NB4 (cell line): ENCODE data around the gene HSD17B12.
A peak's percentile ranks its signal among the peaks of the same experiment; 100 is the strongest.

Experiments used
- CTCF ChIP-seq: IDR thresholded peaks from one replicate; pipeline ENCODE4 v1.5.1; 2012; ENCODE audit warnings: low read depth, low read length
- MYC ChIP-seq: IDR thresholded peaks from 2 replicates; pipeline ENCODE4 v1.6.1; 2011; ENCODE audit warnings: low read depth, low read length
- POLR2A ChIP-seq: IDR thresholded peaks from 2 replicates; pipeline ENCODE4 v1.6.1; 2011; ENCODE audit warnings: mild to moderate bottlenecking; ENCODE audit not compliant: insufficient read length; ENCODE audit errors: extremely low read depth

DNA sequence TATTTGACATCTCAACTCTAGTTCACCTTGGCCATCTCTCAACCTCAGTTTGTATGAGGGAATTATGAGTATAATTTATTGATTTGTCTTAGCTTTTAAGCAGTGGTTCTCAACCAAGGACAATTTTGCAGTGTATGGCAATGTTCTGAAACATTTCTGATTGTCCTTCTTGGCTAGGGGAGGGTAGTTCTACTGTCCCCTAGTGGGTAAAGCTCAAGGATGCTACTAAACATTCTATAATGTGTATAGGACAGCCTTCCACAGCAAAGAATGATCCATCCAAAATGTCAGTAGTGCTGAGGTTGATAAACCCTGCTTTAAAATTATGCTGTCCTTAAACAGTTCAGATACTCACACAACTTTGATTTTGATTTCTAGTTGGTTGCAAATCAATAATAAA lies 122.0 kb downstream of the HSD17B12 start:
- TF ChIP-seq CTCF (peak; percentile 34), POLR2A (no peak), MYC (no peak)
